Right atrium auricular region (tissue), 2 donors: ENCODE data around the gene PRSS23. TPM values are rescaled to one million over a fixed set of nuclear protein-coding genes. Genes with fewer than 3 reads are reported as not detected.
"Not testable (repeated sequence)": the region's sequence is repeated elsewhere in the genome, so short reads cannot be mapped to it uniquely, and the experiment has no call there.

ENCODE experiments used
- DNase-seq: peaks from one replicate; pipeline ENCODE4 v3.0.0-alpha.2; 2019; ENCODE audit warnings: low spot score
- H3K27ac ChIP-seq, 2 donors: fragments of 200-600 bp; sonication (generic); 1 replicate in 1 of 2; 2 replicates in 1 of 2; pipeline ENCODE4 v1.5.1; 2016 to 2019
- H3K27me3 ChIP-seq, 2 donors: fragments of 200-600 bp; sonication (generic); one replicate each; pipeline versions ENCODE4 v1.5.1 to v1.6.0; 2017 to 2019
- H3K36me3 ChIP-seq: fragments of 200-600 bp; sonication (generic); one replicate; pipeline ENCODE4 v1.5.1; 2016
- H3K4me1 ChIP-seq, 2 donors: fragments of 200-600 bp; sonication (generic); one replicate each; pipeline versions ENCODE4 v1.5.1 to v1.6.0; 2017 to 2019
- H3K4me3 ChIP-seq, 2 donors: fragments of 200-600 bp; sonication (generic); 1 replicate in 1 of 2; 2 replicates in 1 of 2; pipeline ENCODE4 v1.5.1; 2017 to 2019; ENCODE audit warnings: mild to moderate bottlenecking in 1 of 2, moderate library complexity in 1 of 2
- H3K9me3 ChIP-seq, 2 donors: fragments of 200-600 bp; sonication (generic); one replicate each; pipeline ENCODE4 v1.5.1; 2019
- total RNA-seq, 2 donors: library from RNA; depleted of rRNA; stranded (reverse); fragments of >200 nt; gene quantifications; one replicate each; pipeline ENCODE4 v1.1.0, GENCODE V29; 2016
- TF ChIP-seq, protein P1 (sequence below), 2 donors: fragments of 200-600 bp; sonication (generic); IDR thresholded peaks; one replicate each; pipeline ENCODE4 v1.5.1; 2019; ENCODE audit warnings: antibody characterized with exemption in 2 of 2

PRSS23 gene
- total RNA-seq, 2 donors from 2014 or later = 22.1 to 41.4 TPM

DNA sequence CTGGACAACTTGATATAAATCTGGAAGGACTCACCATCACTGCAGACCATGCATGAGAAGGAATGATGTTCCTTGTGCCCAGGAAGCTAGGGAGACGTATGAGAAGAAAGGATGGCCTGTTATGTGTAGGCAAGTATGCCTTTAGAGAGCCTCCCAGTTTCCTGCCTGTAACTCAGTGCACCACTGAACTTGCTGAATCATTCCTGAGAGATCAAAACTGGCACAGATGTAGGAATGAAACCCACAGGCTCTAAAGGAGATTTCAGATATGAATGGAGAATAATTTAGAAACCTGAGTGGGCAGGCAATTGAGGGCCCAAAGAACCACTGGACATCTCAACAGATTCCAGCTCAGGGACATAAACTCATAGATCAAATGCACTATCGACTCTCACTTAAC is 38.4 kb upstream of the PRSS23 start:
- H3K9me3 ChIP-seq = no peaks in the 10 kb centered on the region
- H3K4me1 ChIP-seq = no peaks in the 10 kb centered on the region
- H3K4me3 ChIP-seq = no peak overlapping the region
- DNase-seq = no peak
- H3K36me3 ChIP-seq = no peaks in the 10 kb centered on the region
- no peak overlapping the region for H3K27ac ChIP-seq
- TF ChIP-seq, protein P1, sequence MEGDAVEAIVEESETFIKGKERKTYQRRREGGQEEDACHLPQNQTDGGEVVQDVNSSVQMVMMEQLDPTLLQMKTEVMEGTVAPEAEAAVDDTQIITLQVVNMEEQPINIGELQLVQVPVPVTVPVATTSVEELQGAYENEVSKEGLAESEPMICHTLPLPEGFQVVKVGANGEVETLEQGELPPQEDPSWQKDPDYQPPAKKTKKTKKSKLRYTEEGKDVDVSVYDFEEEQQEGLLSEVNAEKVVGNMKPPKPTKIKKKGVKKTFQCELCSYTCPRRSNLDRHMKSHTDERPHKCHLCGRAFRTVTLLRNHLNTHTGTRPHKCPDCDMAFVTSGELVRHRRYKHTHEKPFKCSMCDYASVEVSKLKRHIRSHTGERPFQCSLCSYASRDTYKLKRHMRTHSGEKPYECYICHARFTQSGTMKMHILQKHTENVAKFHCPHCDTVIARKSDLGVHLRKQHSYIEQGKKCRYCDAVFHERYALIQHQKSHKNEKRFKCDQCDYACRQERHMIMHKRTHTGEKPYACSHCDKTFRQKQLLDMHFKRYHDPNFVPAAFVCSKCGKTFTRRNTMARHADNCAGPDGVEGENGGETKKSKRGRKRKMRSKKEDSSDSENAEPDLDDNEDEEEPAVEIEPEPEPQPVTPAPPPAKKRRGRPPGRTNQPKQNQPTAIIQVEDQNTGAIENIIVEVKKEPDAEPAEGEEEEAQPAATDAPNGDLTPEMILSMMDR (IDR thresholded peaks at IDR 0.05) = no peak
- H3K27me3 ChIP-seq = no peaks in the 10 kb centered on the region

DNA sequence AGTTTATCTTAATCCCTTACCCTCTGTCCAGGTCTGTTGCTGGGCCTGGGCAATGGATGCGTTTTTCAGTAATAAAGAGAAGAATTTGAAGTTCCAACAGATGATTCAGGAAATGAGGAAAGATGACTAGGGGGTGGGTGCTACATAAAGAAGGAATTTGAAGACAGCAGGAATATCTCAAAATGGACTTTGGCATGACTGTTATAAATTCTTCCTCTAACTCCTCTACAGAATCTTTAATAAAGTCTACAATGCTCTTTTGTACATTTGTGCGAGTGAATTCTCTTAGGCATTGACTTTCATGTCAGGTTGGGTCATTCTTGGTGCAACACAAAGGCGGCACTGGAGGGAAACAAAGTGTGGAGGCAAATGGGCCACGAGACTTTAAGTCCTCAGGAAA is 35.1 kb upstream of the PRSS23 start:
- Histone ChIP-seq H3K27ac (no peak overlapping the region), H3K4me3 (no peak overlapping the region), H3K27me3 (no peaks in the 10 kb centered on the region), H3K9me3 (no peaks in the 10 kb centered on the region), H3K36me3 (no peaks in the 10 kb centered on the region), H3K4me1 (peaks cover 0 to 12% of the 10 kb centered on the region in 2 donors)
- TF ChIP-seq, protein P1 (IDR thresholded peaks at IDR 0.05) = no peak
- DNase-seq = no peak

DNA sequence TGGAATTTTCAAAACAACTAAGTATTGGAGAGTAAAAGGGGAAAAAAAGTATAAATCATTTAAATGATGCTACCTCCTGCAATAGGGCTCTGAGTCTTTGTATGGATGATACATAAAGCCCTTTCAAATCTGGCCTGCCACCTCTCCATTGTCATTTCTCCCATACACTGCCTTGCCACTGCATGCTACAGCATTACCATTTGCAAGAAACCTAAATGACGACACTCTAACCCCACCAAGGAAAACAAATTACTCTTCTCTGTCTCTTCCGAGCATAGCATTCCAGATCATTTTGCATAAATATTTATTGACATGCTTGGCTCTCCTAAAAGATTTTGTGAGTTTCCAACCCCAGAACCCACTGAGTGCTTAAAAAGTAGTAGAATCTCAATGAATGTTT is 34.5 kb upstream of the PRSS23 start:
- H3K4me3 ChIP-seq = no peak overlapping the region
- H3K27me3 ChIP-seq = no peaks in the 10 kb centered on the region
- no peak for DNase-seq
- H3K36me3 ChIP-seq = no peaks in the 10 kb centered on the region
- H3K4me1 ChIP-seq = peaks cover 0 to 12% of the 10 kb centered on the region in 2 donors
- H3K27ac ChIP-seq = no peak overlapping the region
- TF ChIP-seq, protein P1 (IDR thresholded peaks at IDR 0.05) = no peak
- no peaks in the 10 kb centered on the region for H3K9me3 ChIP-seq

DNA sequence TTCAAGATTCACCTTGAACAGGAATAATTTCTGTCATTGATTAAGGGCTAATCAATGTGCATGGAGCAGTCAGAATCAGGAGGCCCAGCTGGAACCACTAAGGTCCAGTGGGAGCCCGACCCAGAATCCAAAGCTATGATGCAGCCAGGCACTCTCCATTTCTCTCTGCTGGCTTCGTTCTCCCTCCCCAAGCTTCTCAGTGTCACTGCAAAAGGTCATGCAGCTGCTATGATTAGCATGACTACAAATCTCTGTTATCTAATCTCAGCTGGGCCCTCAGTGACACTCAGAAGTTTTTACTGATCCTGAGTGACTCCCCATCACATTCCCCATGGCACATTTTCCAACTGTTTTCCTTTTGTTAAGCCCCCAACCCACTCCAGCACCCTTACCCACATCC is 31.1 kb upstream of the PRSS23 start:
- no peaks in the 10 kb centered on the region for H3K36me3 ChIP-seq
- peak overlapping the region in 1 of 2 donors; percentile 6 for H3K27ac ChIP-seq

DNA sequence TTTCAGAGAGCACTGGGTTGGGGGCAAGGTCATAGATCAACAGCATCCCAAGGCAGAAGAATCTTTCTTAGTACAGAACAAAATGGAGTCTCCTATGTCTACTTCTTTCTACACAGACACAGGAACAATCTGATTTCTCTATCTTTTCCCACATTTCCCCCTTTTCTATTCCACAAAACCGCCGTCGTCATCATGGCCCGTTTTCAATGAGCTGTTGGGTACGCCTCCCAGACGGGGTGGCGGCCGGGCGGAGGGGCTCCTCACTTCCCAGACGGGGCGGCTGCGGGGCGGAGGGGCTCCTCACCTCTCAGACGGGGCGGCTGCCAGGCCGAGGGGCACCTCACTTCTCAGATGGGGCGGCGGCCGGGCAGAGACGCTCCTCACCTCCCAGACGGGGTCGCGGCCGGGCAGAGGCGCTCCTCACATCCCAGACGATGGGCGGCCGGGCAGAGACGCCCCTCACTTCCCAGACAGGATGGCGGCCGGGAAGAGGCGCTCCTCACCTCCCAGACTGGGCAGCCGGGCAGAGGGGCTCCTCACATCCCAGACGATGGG is 29.8 kb upstream of the PRSS23 start:
- not testable (repeated sequence) for H3K27ac ChIP-seq, DNase-seq, H3K4me3 ChIP-seq, H3K27me3 ChIP-seq, H3K9me3 ChIP-seq, H3K36me3 ChIP-seq
- H3K4me1 ChIP-seq = peaks cover 0 to 16% of the 10 kb centered on the region in 2 donors

More for the DNA sequence above, 31.1 kb upstream of the PRSS23 start:
- no peak for DNase-seq
- Histone ChIP-seq H3K4me3 (no peak overlapping the region), H3K27me3 (no peaks in the 10 kb centered on the region), H3K9me3 (no peaks in the 10 kb centered on the region), H3K4me1 (peaks cover 0 to 16% of the 10 kb centered on the region in 2 donors)
- TF ChIP-seq, protein P1 (IDR thresholded peaks at IDR 0.05) = no peak

DNA sequence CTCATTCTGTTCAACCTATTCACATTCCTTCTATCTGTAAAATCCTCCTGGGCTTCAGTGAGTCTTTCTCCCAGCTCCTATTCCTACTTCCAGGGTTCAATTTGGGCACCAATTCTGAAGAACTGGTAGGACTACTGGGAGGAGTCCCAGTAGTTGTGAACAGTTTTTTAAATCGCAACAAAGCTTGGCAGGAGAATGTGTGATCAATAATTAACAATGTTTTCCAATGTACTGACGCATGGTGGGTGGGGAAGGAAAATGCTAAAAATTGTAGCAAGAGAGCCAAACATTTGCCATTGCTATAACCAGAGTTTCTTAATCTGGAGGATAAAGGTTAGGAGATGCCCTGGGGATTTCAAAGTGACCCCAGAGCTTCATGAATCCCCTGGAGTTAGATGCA is 27.3 kb upstream of the PRSS23 start:
- peaks cover 0 to 16% of the 10 kb centered on the region in 2 donors for H3K4me1 ChIP-seq
- TF ChIP-seq, protein P1 (IDR thresholded peaks at IDR 0.05) = no peak
- H3K27me3 ChIP-seq = no peaks in the 10 kb centered on the region
- DNase-seq = no peak
- no peaks in the 10 kb centered on the region for H3K9me3 ChIP-seq
- H3K36me3 ChIP-seq = no peaks in the 10 kb centered on the region
- no peak overlapping the region for H3K4me3 ChIP-seq
- no peak overlapping the region for H3K27ac ChIP-seq
